Lower leg skin (tissue), 4 donors: Measurements from ENCODE around the gene GGCT. TPM values are rescaled to one million over a fixed set of nuclear protein-coding genes. Genes with fewer than 3 reads are reported as not detected.
A peak's percentile ranks its signal among the peaks of the same experiment; 100 is the strongest.
"Not testable (repeated sequence)": the region's sequence is repeated elsewhere in the genome, so short reads cannot be mapped to it uniquely, and the experiment has no call there.

Source experiments
- DNase-seq, 2 donors: peaks; one replicate each; pipeline ENCODE4 v3.0.0-alpha.2; 2019; ENCODE audit warnings: low spot score in 2 of 2
- H3K4me3 ChIP-seq: fragments of 200-600 bp; sonication (generic); 2 replicates; pipeline ENCODE4 v1.5.1; 2017; ENCODE audit warnings: mild to moderate bottlenecking, low read depth; ENCODE audit not compliant: poor library complexity, severe bottlenecking
- POLR2A ChIP-seq, 2 donors: fragments of 450-650 bp; IDR thresholded peaks; one replicate each; pipeline ENCODE4 v1.6.1; 2016 to 2017; ENCODE audit warnings: antibody characterized with exemption in 2 of 2, mild to moderate bottlenecking in 1 of 2, moderate library complexity in 1 of 2
- WGBS, 2 donors: methylation state at CpG; one replicate each; pipeline ENCODE4 v1.1.5; 2018; 5-methylcytosine and 5-hydroxymethylcytosine counted together
- intact Hi-C: fragments of 100-400 bp; cut with DNase I; formaldehyde crosslinking; loops from one replicate; pipeline ENCODE4 v1.15.0; 2023; ENCODE audit warnings: low total_unique reads
- total RNA-seq, 4 donors: library from RNA; depleted of rRNA; stranded (reverse); fragments of >200 nt; gene quantifications; one replicate each; pipeline ENCODE4 v1.1.0, GENCODE V29; 2016
- TF ChIP-seq, protein P1 (sequence below), 3 donors: fragments of 450-650 bp; IDR thresholded peaks; one replicate each; pipeline ENCODE4 v1.5.1; 2016; ENCODE audit warnings: antibody characterized with exemption in 3 of 3, mild to moderate bottlenecking in 3 of 3, moderate library complexity in 2 of 3

Gene GGCT
- total RNA-seq, 4 donors from 2014 or later, result 40.0 to 66.2 (median 60.8) TPM

DNA sequence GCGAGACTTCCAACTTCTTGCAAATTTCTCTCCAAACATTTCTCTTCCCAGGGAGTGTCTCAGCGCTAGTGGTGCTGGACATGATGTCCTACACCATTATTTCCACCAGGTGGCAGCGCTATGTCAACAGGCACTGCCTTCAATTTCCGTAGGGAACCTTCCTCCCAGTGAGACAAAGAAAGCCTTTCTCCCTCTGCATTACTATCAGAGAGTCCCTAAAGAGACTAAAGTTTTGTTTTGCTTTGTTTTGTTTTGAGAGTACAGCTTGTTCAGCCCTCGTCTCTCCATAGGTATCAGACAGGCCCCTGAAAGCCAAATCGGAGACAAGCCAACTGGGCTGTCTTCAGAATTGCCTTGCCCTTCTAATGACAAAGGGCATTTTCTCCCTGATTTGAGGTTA, 44.2 kb upstream of the GGCT start:
- intact Hi-C loops, result no loop called here
- WGBS, 2 donors, result 14 to 17% methylated on average over 6 of the region's 6 CpGs
- TF ChIP-seq POLR2A (IDR thresholded peaks at IDR 0.05), result no peak
- TF ChIP-seq, protein P1, sequence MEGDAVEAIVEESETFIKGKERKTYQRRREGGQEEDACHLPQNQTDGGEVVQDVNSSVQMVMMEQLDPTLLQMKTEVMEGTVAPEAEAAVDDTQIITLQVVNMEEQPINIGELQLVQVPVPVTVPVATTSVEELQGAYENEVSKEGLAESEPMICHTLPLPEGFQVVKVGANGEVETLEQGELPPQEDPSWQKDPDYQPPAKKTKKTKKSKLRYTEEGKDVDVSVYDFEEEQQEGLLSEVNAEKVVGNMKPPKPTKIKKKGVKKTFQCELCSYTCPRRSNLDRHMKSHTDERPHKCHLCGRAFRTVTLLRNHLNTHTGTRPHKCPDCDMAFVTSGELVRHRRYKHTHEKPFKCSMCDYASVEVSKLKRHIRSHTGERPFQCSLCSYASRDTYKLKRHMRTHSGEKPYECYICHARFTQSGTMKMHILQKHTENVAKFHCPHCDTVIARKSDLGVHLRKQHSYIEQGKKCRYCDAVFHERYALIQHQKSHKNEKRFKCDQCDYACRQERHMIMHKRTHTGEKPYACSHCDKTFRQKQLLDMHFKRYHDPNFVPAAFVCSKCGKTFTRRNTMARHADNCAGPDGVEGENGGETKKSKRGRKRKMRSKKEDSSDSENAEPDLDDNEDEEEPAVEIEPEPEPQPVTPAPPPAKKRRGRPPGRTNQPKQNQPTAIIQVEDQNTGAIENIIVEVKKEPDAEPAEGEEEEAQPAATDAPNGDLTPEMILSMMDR (IDR thresholded peaks at IDR 0.05), result peak in 1 of 3 donors; percentile 52
- peak in 1 of 2 donors; percentile 66 for DNase-seq
- H3K4me3 ChIP-seq, result no peak overlapping the region

DNA sequence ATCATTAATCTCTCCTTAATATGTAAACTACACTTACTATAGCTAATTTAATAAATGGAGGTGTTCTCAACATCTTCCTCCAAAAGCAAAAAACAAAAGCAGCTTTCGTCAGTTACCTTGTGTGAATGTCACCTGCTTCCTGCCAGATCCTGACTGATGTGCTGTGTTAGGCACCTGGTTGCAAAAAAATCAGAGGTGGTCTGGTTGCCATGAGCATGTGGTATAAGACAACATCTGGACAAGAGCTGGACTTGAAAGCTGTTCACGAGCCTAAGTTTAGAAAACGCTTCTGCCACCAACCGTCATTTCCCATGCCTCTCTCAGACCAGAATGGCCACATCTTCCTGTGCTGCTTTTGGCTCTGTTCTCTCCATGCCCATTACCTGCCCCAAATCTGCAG, 42.0 kb upstream of the GGCT start:
- intact Hi-C loops, result no loop called here
- no peak for DNase-seq
- no peak overlapping the region for H3K4me3 ChIP-seq
- TF ChIP-seq, protein P1 (IDR thresholded peaks at IDR 0.05), result no peak
- TF ChIP-seq POLR2A (IDR thresholded peaks at IDR 0.05), result no peak
- 86 to 95% methylated on average over 4 of the region's 4 CpGs for WGBS, 2 donors

DNA sequence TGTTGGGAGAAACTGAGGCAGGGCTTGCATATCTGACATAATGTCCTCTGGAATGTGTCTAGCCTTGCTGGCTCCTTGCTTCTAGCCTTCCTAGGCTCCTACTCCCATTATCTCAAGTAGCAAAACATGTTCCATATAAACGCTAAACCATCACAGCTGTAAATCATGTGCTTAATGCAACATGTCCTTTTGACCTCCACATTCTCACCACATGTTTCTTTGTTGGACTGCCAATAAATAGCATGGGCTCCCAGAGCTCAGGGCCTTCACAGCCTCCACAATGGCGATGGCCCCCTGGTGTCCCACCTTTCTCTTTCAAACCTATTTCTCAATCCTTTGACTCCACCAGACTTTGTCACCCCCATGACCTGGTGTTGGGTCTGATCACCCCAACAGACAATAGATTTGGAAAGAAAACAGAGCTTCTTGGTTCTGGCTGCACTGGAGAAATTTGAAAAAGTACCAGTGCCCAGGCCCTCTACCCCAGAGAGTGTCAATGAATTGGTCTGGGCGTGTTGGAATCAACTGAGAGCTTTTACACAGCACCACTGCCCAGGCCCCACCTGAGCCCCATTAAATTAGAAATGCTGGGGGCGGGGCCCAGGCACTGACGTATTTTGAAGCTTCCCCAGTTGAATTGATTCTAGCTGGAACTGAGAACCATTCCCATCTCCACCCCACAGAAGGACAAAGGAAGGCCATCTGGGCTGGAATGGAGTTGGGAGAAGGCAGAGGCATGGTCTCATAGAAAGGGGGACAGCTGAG, 41.3 kb upstream of the GGCT start:
- DNase-seq, result no peak
- no peak overlapping the region for H3K4me3 ChIP-seq
- intact Hi-C loops, result no loop called here

DNA sequence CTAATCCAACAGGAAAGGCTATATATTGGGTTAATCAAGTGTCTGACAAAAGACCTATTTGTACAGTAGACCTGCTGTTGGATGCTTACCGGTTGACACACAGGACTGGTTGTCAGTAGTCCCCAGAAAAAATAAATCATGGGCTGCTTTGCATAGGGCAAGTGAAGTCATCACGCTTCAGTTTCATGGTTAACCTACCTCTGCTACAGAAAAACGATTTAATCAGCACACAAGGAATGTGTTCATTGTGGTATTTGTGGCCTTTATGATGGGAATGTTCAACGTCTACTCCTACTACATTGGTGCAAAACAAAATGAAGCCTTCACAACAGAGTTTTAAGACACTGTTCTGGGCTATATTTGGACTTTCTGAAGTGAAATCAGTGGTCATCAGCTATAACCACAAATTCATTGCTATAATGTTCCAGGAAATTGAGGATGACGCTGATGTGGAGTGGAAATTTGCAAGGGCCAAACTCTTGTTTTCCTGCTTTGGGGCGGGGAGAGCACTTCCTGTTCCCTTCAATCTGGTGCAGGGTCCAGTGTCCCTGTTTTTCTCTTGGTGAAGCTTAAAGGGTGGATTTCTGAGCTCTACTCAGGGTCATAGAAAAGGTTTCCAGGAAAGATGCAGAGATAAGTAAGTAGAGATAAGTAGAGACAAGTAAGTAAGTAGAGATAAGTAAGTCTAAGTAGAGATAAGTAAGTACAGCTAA, 39.3 kb upstream of the GGCT start:
- 68 to 77% methylated on average over 6 of the region's 6 CpGs for WGBS, 2 donors
- intact Hi-C loops, result no loop called here
- DNase-seq, result no peak
- H3K4me3 ChIP-seq, result no peak overlapping the region
- TF ChIP-seq POLR2A (IDR thresholded peaks at IDR 0.05), result no peak

More for the DNA sequence above, 41.3 kb upstream of the GGCT start:
- WGBS, 2 donors, result 76 to 78% methylated on average over 5 of the region's 5 CpGs
- TF ChIP-seq, protein P1 (IDR thresholded peaks at IDR 0.05), result no peak
- no peak for TF ChIP-seq POLR2A (IDR thresholded peaks at IDR 0.05)

DNA sequence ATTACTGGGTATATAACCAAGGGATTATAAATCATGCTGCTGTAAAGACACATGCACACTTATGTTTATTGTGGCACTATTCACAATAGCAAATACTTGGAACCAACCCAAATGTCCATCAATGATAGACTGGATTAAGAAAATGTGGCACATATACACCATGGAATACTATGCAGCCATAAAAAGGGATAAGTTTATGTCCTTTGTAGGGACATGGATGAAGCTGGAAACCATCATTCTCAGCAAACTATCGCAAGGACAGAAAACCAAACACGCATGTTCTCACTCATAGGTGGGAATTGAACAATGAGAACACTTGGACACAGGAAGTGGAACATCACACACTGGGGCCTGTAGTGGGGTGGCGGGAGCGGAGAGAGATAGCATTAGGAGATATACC, 38.5 kb upstream of the GGCT start:
- 94 to 97% methylated on average over 4 of the region's 4 CpGs for WGBS, 2 donors
- H3K4me3 ChIP-seq, intact Hi-C loops, DNase-seq: not testable (repeated sequence)

DNA sequence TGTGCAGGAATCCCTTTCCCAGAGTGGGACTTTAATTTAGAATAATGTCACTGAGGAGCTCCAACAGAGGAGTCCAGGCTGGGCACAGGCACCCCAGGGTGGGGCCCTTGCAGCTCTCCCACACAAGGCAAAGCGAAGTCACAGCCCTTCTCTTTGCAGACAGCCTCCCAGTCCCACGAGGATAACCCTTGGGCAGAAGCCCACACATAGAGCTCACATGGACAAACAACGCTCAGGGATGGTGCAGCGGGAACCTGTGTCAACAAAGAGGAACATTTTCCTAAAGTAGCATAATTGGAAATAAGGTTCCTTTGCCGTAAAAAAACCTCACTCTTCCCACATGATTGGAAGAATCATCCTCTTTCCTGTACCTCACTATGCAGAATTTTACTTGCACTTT, 29.3 kb upstream of the GGCT start:
- no peak for DNase-seq
- no peak overlapping the region for H3K4me3 ChIP-seq
- WGBS, 2 donors, result 65 to 85% methylated on average over 5 of the region's 5 CpGs
- TF ChIP-seq, protein P1 (IDR thresholded peaks at IDR 0.05), result no peak
- no peak for TF ChIP-seq POLR2A (IDR thresholded peaks at IDR 0.05)
- intact Hi-C loops, result no loop called here
